A549 (cell line): ENCODE data around the gene CTIF.

Experiments used
- EP300 ChIP-seq, 2 experiments: fragments of >200 bp; sonication (Bioruptor Twin); formaldehyde crosslinking; IDR thresholded peaks; 2 replicates in 1 of 2; 3 replicates in 1 of 2; pipeline ENCODE4 v1.6.1; 2016 to 2017
- JUNB ChIP-seq: fragments of >200 bp; sonication (Bioruptor Twin); formaldehyde crosslinking; IDR thresholded peaks from 2 replicates; pipeline ENCODE4 v1.6.1; 2016
- TF ChIP-seq, protein P1 (sequence below): fragments of >200 bp; sonication (Bioruptor Twin); formaldehyde crosslinking; IDR thresholded peaks from 3 replicates; pipeline ENCODE4 v1.5.1; 2016

- TF ChIP-seq, protein P1, sequence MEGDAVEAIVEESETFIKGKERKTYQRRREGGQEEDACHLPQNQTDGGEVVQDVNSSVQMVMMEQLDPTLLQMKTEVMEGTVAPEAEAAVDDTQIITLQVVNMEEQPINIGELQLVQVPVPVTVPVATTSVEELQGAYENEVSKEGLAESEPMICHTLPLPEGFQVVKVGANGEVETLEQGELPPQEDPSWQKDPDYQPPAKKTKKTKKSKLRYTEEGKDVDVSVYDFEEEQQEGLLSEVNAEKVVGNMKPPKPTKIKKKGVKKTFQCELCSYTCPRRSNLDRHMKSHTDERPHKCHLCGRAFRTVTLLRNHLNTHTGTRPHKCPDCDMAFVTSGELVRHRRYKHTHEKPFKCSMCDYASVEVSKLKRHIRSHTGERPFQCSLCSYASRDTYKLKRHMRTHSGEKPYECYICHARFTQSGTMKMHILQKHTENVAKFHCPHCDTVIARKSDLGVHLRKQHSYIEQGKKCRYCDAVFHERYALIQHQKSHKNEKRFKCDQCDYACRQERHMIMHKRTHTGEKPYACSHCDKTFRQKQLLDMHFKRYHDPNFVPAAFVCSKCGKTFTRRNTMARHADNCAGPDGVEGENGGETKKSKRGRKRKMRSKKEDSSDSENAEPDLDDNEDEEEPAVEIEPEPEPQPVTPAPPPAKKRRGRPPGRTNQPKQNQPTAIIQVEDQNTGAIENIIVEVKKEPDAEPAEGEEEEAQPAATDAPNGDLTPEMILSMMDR: no peak
- no peak for TF ChIP-seq EP300 (IDR thresholded peaks at IDR 0.05)
- no peak for TF ChIP-seq JUNB
Measured at GRCh38 chr18:48500517-48500916, 38.3 kb upstream of the CTIF start.
